Bronchial epithelial cell (primary cell): ENCODE data around the gene FFAR2. TPM values are rescaled to one million over a fixed set of nuclear protein-coding genes. Genes with fewer than 3 reads are reported as not detected.

Source experiments
- DNase-seq: peaks from one replicate; pipeline ENCODE4 v3.0.0-alpha.2; 2010; ENCODE audit warnings: low read depth
- FAIRE-seq: peaks from 2 replicates; lab custom pipeline; 2011; peaks lifted over from hg19 to GRCh38; lab: Jason Lieb, UNC
- H3K27me3 ChIP-seq: 2 replicates; pipeline ENCODE4 v1.5.1; 2011; ENCODE audit warnings: low read length; ENCODE audit not compliant: control insufficient read depth, insufficient read depth
- H3K36me3 ChIP-seq: 2 replicates; pipeline ENCODE4 v1.5.1; 2011; ENCODE audit warnings: low read length; ENCODE audit not compliant: control insufficient read depth, insufficient read depth
- H3K4me3 ChIP-seq: 2 replicates; pipeline ENCODE4 v1.5.1; 2011; ENCODE audit warnings: mild to moderate bottlenecking, low read depth, low read length, control low read depth
- total RNA-seq: library from RNA; depleted of rRNA; stranded (reverse); fragments of >200 nt; gene quantifications from 2 replicates; pipeline ENCODE4 v1.2.1, GENCODE V29; 2014
- TF ChIP-seq, protein P1 (sequence below): IDR thresholded peaks from 2 replicates; pipeline ENCODE4 v1.5.1; 2011; ENCODE audit warnings: mild to moderate bottlenecking, moderate library complexity, low read length, control low read depth, inconsistent platforms; ENCODE audit not compliant: insufficient read depth, severe bottlenecking

FFAR2 gene
- total RNA-seq, 1 donor from 2014 or later: not detected

DNA sequence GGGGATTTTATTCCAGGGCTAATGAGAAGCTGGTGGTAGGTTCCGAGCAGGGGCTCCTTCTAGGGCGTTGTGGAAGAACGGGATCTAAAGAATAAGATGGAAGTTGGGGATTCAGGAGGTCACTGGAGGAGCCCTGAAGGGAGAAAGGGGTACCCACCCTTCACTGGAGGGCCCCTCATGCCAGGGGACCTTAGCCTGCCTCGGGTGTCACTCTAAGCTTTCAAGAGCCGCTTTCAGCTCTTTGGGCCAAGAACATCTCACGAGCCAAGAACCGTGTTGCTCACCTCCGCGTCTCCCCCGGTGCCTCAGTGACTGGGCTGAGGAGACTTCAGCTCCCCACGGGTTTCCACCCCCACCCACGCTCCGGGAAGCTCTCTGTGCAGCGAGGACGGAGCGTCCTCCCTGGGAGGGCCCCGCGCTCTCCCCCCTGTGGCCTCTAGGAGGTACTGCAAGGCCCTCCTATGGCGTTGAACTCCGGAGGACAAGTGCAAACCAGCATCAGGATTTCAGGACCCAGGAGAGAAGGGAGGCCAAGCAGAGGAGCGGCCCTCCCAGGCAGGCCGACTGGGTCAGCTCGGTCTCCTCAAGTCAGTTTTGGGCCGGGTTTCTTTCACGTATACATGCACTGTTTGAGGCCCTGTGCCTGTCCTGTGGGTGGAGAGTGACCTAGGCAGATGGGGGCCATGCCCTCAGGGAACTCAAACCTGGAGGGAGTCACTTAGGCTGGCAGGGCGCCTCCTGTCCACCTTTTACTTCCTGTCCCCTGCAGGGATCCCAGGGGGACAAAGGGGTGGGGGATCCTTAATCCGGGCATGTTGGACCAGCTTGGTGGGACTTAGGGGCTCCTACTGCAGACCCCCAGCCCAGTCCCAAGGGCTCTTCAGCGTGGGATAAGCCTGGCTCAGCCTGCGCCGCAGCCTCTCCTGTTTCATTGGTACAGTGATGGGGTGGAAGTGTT, 47.3 kb downstream of the FFAR2 start:
- DNase-seq (peak; percentile 46), FAIRE-seq (peak; percentile 75)
- TF ChIP-seq, protein P1, sequence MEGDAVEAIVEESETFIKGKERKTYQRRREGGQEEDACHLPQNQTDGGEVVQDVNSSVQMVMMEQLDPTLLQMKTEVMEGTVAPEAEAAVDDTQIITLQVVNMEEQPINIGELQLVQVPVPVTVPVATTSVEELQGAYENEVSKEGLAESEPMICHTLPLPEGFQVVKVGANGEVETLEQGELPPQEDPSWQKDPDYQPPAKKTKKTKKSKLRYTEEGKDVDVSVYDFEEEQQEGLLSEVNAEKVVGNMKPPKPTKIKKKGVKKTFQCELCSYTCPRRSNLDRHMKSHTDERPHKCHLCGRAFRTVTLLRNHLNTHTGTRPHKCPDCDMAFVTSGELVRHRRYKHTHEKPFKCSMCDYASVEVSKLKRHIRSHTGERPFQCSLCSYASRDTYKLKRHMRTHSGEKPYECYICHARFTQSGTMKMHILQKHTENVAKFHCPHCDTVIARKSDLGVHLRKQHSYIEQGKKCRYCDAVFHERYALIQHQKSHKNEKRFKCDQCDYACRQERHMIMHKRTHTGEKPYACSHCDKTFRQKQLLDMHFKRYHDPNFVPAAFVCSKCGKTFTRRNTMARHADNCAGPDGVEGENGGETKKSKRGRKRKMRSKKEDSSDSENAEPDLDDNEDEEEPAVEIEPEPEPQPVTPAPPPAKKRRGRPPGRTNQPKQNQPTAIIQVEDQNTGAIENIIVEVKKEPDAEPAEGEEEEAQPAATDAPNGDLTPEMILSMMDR: peak; percentile 97
- Histone ChIP-seq H3K27me3 (no peaks in the 10 kb centered on the region), H3K36me3 (peaks cover 3% of the 10 kb centered on the region), H3K4me3 (no peak overlapping the region)

DNA sequence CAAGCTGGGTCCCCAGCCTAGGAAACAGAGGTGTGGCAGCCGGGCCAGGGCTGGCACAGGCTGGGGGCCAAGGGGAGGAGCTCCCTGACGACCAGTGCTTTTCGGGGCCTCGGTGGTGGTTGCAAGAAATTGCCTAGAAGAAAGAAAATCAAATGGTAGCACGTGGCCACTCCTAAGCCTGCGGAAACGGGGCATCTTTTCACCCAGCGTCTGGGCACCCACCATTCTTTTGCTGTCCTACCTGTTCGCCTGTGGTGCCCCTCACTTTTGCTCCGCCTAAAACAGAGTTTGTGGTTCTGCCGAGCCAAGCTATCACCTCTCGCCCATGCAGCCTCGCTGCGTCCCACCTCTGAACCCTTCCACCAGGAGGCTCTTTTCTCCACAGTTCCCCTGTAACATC, 49.3 kb downstream of the FFAR2 start:
- TF ChIP-seq, protein P1: no peak
- FAIRE-seq (no peak), DNase-seq (no peak)
- Histone ChIP-seq H3K4me3 (no peak overlapping the region), H3K27me3 (no peaks in the 10 kb centered on the region), H3K36me3 (peaks cover 10% of the 10 kb centered on the region)

- no peak for FAIRE-seq
- TF ChIP-seq, protein P1: no peak
- no peak overlapping the region for H3K4me3 ChIP-seq
- peaks cover 12% of the 10 kb centered on the region for H3K36me3 ChIP-seq
- no peak for DNase-seq
- H3K27me3 ChIP-seq: no peaks in the 10 kb centered on the region
These were observed 50.2 kb downstream of the FFAR2 start for GRCh38 chr19:35498220-35498619.

DNA sequence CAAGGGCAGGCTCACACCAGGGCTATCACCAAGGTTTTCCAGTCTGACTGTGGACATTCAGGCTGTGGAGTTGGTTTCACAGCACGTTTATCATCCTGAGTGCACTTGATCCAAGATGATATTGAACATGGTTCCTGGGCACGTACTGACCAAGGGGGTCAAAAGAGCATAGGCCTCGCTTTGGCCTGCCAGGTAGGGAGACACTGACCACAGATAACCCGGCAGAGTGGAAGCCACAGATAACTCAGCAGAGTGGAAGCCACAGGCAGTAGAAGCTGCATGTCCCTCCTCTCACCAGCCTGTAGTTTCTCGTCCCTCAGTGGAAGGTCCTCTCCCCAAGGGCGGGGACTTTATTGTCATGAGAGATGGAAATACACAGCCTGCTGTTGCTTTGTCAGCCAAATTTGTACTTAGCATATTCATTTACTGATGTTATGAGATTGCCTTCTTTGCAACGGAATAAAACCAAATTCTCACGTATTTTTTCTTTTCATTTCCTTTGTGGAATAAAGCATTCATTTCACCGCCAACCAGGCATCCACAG, 51.0 kb downstream of the FFAR2 start:
- DNase-seq (no peak), FAIRE-seq (peak; percentile 18)
- TF ChIP-seq, protein P1: no peak
- Histone ChIP-seq H3K36me3 (peaks cover 14% of the 10 kb centered on the region), H3K4me3 (no peak overlapping the region), H3K27me3 (no peaks in the 10 kb centered on the region)

- TF ChIP-seq, protein P1: no peak
- Histone ChIP-seq H3K4me3 (no peak overlapping the region), H3K27me3 (no peaks in the 10 kb centered on the region), H3K36me3 (peaks cover 20% of the 10 kb centered on the region)
- no peak for FAIRE-seq
- DNase-seq: no peak
These were observed 52.6 kb downstream of the FFAR2 start for GRCh38 chr19:35500611-35501010.

Other genes starting within 250 kb of the FFAR2 start
- not detected in 2 replicates for gene FAM187B, start 219.5 kb upstream of the FFAR2 start, total RNA-seq
- gene LSR, start 199.3 kb upstream of the FFAR2 start, total RNA-seq: 11.3 and 27.0 TPM in 2 replicates
- 60.8 and 67.3 TPM in 2 replicates for gene USF2, start 179.3 kb upstream of the FFAR2 start, total RNA-seq
- gene HAMP, start 165.7 kb upstream of the FFAR2 start, total RNA-seq: not detected in 2 replicates
- not detected in 2 replicates for gene MAG, start 156.1 kb upstream of the FFAR2 start, total RNA-seq
- 0.53 TPM in 1 of 2 replicates, not detected in the other for gene CD22, start 119.1 kb upstream of the FFAR2 start, total RNA-seq
- gene FFAR1, start 100.4 kb upstream of the FFAR2 start, total RNA-seq: not detected in 2 replicates
- gene FFAR3, start 89.8 kb upstream of the FFAR2 start, total RNA-seq: not detected in 2 replicates
- not detected in 2 replicates for gene GPR42, start 77.2 kb upstream of the FFAR2 start, total RNA-seq
- gene KRTDAP, start 42.2 kb downstream of the FFAR2 start, total RNA-seq: 1.4 TPM in 1 of 2 replicates, not detected in the other
- gene DMKN, start 65.4 kb downstream of the FFAR2 start, total RNA-seq: 97.4 and 269 TPM in 2 replicates
- 9.5 and 107 TPM in 2 replicates for gene SBSN, start 80.1 kb downstream of the FFAR2 start, total RNA-seq
- not detected in 2 replicates for gene GAPDHS, start 85.2 kb downstream of the FFAR2 start, total RNA-seq
- gene TMEM147, start 97.4 kb downstream of the FFAR2 start, total RNA-seq: 136 and 163 TPM in 2 replicates
- not detected in 2 replicates for gene ATP4A, start 115.4 kb downstream of the FFAR2 start, total RNA-seq
- not detected in 2 replicates for gene PMIS2, start 137.9 kb downstream of the FFAR2 start, total RNA-seq
- gene HAUS5, start 164.5 kb downstream of the FFAR2 start, total RNA-seq: 3.9 and 4.2 TPM in 2 replicates
- 33.4 and 37.8 TPM in 2 replicates for gene RBM42, start 180.8 kb downstream of the FFAR2 start, total RNA-seq
- under 0.01 and 0.38 TPM in 2 replicates for gene ETV2, start 193.5 kb downstream of the FFAR2 start, total RNA-seq
- 217 and 224 TPM in 2 replicates for gene COX6B1, start 200.1 kb downstream of the FFAR2 start, total RNA-seq
- 0.38 TPM in 1 of 2 replicates, not detected in the other for gene UPK1A, start 218.3 kb downstream of the FFAR2 start, total RNA-seq